ENCODE results near the gene ZNF497. TPM values are rescaled to one million over a fixed set of nuclear protein-coding genes. Genes with fewer than 3 reads are reported as not detected.

The ZNF497 gene
- total and polyA plus RNA-seq, 2 of the 13 experiments (the other 11 are each of a cell fraction or from before 2014, with no cell fraction given), result 1.5 to 1.9 TPM

DNA sequence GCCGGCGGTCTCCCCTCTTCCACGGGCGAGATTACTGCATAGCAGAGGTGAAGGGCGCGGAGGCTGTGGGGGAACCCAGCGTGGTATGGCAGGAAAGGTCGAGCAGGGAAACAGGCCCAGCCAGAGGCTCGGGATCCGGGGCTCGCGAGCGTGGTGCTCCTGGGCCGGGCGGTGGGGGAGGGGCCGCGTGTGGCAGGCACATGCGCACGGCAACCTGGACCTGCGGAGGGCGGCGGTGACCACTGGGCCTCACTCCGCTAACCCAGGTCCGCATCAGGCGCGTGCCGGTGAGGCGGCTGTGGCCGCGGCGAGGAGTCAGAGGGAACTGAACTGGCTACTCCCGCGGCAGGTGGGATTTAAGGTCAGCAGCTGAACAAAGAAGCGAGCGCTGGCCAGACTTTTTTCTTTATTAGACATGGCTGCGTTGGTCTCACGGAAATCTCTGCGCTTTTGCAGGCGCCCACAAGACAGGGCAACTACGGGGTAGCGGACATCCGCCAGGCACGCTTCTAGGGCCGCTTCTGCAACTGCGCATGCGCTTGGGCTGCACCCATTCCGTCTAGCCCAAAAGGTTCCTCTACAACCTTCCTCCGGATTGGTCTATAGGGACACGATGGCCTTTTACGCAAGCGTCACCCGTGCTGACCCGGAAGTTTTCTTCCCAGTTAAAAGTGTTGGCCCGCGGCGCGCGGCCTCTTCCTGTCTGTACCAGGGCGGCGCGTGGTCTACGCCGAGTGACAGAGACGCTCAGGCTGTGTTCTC lies 24.2 kb upstream of the ZNF497 start, which contains the start of gene RPS5 (continued):
- TF ChIP-seq, protein P1, sequence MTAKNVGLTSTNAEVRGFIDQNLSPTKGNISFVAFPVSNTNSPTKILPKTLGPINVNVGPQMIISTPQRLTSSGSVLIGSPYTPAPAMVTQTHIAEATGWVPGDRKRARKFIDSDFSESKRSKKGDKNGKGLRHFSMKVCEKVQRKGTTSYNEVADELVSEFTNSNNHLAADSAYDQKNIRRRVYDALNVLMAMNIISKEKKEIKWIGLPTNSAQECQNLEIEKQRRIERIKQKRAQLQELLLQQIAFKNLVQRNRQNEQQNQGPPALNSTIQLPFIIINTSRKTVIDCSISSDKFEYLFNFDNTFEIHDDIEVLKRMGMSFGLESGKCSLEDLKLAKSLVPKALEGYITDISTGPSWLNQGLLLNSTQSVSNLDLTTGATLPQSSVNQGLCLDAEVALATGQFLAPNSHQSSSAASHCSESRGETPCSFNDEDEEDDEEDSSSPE (CRISPR knock-in tag; IDR thresholded peaks at IDR 0.05), result peak; percentile 67
- peak; percentile 84 for TF ChIP-seq ZNF431 (CRISPR knock-in tag; IDR thresholded peaks at IDR 0.05; ENCODE audit: borderline replicate concordance, low read depth)
- 0 out of 2 replicates have a peak, but pooled peaks have one; percentile 3 for TF ChIP-seq ZNF256 (CRISPR knock-in tag; conservative IDR thresholded peaks at IDR 0.05)
- TF ChIP-seq PRMT3 (CRISPR knock-in tag; IDR thresholded peaks at IDR 0.05; ENCODE audit: borderline replicate concordance, low read depth), result no peak
- peak; percentile 67 for TF ChIP-seq ZEB1 (IDR thresholded peaks at IDR 0.05; ENCODE audit: insufficient replicate concordance, low read depth)
- TF ChIP-seq SOX6 (IDR thresholded peaks at IDR 0.05), result no peak
- TF ChIP-seq SOX6 (CRISPR knock-in tag; IDR thresholded peaks at IDR 0.05), result peak; percentile 46
- peak; percentile 95; the same call in 1 of the 2 replicates for TF ChIP-seq ZNF83 (CRISPR knock-in tag; IDR thresholded peaks at IDR 0.05; ENCODE audit: borderline replicate concordance)
- peak; percentile 73 for TF ChIP-seq ZNF263 (CRISPR knock-in tag; IDR thresholded peaks at IDR 0.05)
- peak; percentile 16 for TF ChIP-seq RFXAP (CRISPR knock-in tag; IDR thresholded peaks at IDR 0.05; ENCODE audit: borderline replicate concordance)
- TF ChIP-seq BCL6 (CRISPR knock-in tag; IDR thresholded peaks at IDR 0.05), result peak; percentile 38; the same call in 1 of the 2 replicates
- TF ChIP-seq BRD4 (CRISPR knock-in tag; IDR thresholded peaks at IDR 0.05), result peak; percentile 98
- TF ChIP-seq, protein P2, sequence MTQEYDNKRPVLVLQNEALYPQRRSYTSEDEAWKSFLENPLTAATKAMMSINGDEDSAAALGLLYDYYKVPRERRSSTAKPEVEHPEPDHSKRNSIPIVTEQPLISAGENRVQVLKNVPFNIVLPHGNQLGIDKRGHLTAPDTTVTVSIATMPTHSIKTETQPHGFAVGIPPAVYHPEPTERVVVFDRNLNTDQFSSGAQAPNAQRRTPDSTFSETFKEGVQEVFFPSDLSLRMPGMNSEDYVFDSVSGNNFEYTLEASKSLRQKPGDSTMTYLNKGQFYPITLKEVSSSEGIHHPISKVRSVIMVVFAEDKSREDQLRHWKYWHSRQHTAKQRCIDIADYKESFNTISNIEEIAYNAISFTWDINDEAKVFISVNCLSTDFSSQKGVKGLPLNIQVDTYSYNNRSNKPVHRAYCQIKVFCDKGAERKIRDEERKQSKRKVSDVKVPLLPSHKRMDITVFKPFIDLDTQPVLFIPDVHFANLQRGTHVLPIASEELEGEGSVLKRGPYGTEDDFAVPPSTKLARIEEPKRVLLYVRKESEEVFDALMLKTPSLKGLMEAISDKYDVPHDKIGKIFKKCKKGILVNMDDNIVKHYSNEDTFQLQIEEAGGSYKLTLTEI (CRISPR knock-in tag; conservative IDR thresholded peaks at IDR 0.05), result no peak
- peak; percentile 67 for TF ChIP-seq ZNF616 (CRISPR knock-in tag; IDR thresholded peaks at IDR 0.05; ENCODE audit: low read depth)
- TF ChIP-seq, protein P3, sequence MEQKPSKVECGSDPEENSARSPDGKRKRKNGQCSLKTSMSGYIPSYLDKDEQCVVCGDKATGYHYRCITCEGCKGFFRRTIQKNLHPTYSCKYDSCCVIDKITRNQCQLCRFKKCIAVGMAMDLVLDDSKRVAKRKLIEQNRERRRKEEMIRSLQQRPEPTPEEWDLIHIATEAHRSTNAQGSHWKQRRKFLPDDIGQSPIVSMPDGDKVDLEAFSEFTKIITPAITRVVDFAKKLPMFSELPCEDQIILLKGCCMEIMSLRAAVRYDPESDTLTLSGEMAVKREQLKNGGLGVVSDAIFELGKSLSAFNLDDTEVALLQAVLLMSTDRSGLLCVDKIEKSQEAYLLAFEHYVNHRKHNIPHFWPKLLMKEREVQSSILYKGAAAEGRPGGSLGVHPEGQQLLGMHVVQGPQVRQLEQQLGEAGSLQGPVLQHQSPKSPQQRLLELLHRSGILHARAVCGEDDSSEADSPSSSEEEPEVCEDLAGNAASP (CRISPR knock-in tag; IDR thresholded peaks at IDR 0.05; ENCODE audit: borderline replicate concordance), result peak; percentile 14; the same call in 1 of the 2 replicates
- TF ChIP-seq, protein P4, sequence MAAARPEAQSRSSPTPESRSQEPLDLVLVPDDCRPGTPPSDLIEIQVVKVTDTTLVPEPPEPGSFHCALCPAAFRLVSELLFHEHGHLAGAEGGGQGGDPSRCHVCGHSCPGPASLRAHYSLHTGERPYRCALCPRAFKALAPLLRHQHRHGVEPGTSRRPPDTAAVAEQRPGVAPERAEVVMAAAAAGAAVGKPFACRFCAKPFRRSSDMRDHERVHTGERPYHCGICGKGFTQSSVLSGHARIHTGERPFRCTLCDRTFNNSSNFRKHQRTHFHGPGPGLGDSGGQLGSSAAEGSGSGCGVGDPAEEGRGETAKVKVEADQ (CRISPR knock-in tag; IDR thresholded peaks at IDR 0.05; ENCODE audit: borderline replicate concordance), result 0 out of 2 replicates have a peak, but pooled peaks have one; percentile 22
- peak; percentile 83 for TF ChIP-seq ZNF605 (CRISPR knock-in tag; IDR thresholded peaks at IDR 0.05)
- peak; percentile 46; the same call in 1 of the 2 replicates for TF ChIP-seq KLF12 (CRISPR knock-in tag; IDR thresholded peaks at IDR 0.05; ENCODE audit: borderline replicate concordance)
- TF ChIP-seq, protein P5, sequence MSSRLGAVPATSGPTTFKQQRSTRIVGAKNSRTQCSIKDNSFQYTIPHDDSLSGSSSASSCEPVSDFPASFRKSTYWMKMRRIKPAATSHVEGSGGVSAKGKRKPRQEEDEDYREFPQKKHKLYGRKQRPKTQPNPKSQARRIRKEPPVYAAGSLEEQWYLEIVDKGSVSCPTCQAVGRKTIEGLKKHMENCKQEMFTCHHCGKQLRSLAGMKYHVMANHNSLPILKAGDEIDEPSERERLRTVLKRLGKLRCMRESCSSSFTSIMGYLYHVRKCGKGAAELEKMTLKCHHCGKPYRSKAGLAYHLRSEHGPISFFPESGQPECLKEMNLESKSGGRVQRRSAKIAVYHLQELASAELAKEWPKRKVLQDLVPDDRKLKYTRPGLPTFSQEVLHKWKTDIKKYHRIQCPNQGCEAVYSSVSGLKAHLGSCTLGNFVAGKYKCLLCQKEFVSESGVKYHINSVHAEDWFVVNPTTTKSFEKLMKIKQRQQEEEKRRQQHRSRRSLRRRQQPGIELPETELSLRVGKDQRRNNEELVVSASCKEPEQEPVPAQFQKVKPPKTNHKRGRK (CRISPR knock-in tag; IDR thresholded peaks at IDR 0.05), result 0 out of 2 replicates have a peak, but pooled peaks have one; percentile 43
- TF ChIP-seq, protein P6, sequence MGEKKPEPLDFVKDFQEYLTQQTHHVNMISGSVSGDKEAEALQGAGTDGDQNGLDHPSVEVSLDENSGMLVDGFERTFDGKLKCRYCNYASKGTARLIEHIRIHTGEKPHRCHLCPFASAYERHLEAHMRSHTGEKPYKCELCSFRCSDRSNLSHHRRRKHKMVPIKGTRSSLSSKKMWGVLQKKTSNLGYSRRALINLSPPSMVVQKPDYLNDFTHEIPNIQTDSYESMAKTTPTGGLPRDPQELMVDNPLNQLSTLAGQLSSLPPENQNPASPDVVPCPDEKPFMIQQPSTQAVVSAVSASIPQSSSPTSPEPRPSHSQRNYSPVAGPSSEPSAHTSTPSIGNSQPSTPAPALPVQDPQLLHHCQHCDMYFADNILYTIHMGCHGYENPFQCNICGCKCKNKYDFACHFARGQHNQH (CRISPR knock-in tag; IDR thresholded peaks at IDR 0.05), result peak; percentile 76
- peak; percentile 12; the same call in 1 of the 2 replicates for TF ChIP-seq MEIS2 (CRISPR knock-in tag; IDR thresholded peaks at IDR 0.05)
